ENCODE results near the gene CER1.
A peak's percentile ranks its signal among the peaks of the same experiment; 100 is the strongest.
"Not testable (repeated sequence)": the region's sequence is repeated elsewhere in the genome, so short reads cannot be mapped to it uniquely, and the experiment has no call there.

Gene CER1

GRCh38 chr9:14713187-14713767 is 9.3 kb downstream of the CER1 start:
- no peak for DNase-seq

- DNase-seq = no peak
Observed at GRCh38 chr9:14710804-14711203, 11.7 kb downstream of the CER1 start.

GRCh38 chr9:14706530-14707140 is 15.9 kb downstream of the CER1 start:
- DNase-seq = no peak

DNA sequence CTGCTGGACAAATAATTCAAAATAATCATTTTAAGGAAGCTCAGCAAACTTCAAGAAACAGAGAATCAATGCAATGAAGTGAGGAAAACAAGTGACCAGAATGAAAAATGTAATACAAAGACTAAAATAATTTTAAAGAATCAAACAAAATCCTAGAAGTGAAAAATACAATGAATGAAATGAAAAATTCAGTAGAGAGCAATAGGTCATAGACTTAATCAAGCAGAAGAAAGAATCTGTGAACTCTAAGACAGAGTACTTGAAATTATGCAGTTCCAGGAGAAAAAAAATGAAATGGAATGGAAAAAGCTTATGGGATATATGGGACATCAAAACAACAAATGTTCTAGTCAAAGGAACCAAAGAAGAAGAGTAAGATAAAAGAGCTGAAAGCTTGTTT is 17.5 kb downstream of the CER1 start:
- DNase-seq = no peak

- DNase-seq = no peak
Observed at GRCh38 chr9:14704281-14704680, 18.3 kb downstream of the CER1 start.

GRCh38 chr9:14702200-14702720 is 20.3 kb downstream of the CER1 start:
- no peak for DNase-seq

DNA sequence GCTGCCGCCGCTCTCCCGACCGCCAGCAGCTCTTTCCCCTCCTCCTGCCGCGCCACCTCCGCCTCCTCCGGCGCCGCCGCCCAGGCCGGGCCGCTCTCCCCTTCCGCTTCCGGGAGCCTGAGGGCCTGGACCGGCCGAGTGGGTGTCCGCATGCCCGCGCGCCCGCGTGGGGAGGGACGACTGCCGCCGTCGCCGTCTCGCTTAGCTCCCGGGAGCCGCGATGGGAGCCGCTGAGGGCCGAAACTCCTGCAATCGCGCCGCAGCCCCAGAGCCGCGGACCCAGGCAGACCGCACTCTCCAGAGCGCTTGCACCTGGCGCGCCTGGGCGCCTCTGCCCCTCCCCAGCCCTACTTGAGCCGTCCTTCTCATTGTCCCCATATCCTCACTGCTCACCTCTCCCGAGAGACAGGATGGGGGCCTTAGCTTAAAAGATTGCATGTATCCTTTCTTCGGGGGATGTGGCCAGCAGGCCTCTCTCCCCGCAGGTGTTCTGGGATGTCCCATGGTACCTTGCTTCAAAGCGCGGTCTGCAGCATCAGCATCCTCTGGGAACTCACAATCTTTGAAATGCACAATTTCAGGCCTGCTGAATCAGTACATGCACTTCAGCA is 29.2 kb downstream of the CER1 start, which contains the start of gene ZDHHC21:
Gene ZDHHC21, minus strand, starts transcription at position 182 of the 611 bp plus-strand sequence. CDS start 19,092 bp downstream, outside the sequence.
- DNase-seq = peak; percentile 79

GRCh38 chr9:14692470-14693250 is 29.9 kb downstream of the CER1 start:
- DNase-seq = no peak

DNA sequence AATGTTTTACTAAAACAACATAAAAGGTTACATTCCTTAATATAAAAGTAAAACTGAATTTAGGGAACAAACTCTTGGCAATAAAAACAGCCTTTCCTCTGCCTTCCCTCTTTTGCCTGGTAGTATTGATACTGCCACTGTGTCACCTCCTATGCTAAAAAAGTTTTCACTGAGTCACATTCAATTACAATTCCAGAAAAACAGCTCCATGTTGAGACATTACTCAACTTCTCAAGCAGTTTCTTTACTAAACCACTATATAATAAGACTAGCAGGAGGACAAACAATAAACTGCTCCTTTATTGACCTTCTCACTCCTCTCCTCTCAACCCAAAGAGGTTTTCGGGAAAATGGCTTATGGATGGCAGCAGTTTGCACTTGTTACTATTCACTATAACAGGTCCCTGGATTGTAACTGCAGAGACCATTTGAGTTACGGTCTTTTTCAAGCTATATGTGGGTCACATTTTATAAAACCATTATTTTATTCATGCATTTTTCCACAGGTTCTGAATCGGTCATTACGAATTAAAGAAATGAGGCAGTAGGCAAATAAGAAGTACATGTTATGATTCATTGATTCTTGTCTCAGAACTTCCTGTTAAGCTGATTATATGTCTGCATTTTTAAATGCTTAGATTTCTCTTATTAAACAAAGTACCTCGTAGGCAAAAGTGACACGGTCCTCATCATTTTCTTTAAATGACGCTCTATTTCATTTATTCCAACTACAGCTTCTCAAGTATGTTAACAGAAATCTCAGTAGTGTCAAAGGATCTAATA is 31.4 kb downstream of the CER1 start:
- DNase-seq = no peak

- DNase-seq = no peak
Observed at GRCh38 chr9:14687042-14687719, 35.4 kb downstream of the CER1 start.

DNA sequence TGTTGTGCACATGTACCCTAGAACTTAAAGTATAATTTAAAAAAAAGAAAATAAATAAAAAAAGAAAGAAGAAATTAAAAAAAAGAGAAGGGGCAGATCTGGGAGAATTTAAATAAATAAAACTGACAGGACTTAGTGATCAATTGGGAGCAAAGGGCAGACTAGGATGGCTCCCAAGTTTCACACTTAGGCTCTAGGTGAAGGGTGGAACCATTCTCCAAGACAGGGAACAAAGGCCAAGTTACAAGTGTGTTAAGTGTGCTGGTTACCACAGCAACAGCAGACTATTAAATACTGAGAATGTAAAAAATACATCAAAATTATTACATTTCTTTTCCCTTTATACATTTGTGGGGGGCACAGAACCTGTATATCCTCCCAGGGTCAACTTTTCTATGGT is 36.4 kb downstream of the CER1 start:
- no peak for DNase-seq

- DNase-seq = not testable (repeated sequence)
Observed at GRCh38 chr9:14682616-14683015, 39.9 kb downstream of the CER1 start.

DNA sequence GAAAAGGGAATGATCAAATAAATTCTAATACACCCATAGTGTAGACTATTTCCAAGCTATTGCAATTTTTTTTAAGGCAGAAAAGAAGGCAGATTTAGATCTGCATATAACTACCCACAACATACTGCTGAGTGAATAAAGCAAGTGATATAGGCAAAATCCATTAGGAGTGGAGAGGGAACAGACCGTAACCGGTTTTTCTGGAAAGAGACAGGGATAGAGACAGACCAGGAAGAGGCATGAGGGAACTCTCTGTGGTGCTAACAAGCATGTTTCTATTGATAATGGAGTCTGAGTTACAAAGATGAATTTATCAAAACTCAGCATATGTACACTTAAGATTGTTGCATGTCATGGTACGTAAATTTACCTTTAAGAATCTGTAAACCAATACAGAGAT is 43.8 kb downstream of the CER1 start:
- no peak for DNase-seq

GRCh38 chr9:14677872-14678271 is 44.7 kb downstream of the CER1 start:
- DNase-seq = no peak

- DNase-seq = no peak
Observed at GRCh38 chr9:14677396-14677795, 45.1 kb downstream of the CER1 start.

GRCh38 chr9:14674630-14675029 is 47.9 kb downstream of the CER1 start:
- DNase-seq = no peak

- DNase-seq = no peak
Observed at GRCh38 chr9:14671377-14671776, 51.2 kb downstream of the CER1 start.

- no peak for DNase-seq
Observed at GRCh38 chr9:14670718-14671117, 51.8 kb downstream of the CER1 start.
